NB4 (cell line): ENCODE results near the gene GAB2.

Source experiments
- DNase-seq: peaks from one replicate; pipeline ENCODE4 v3.0.0; 2010; ENCODE audit warnings: low read depth
- H3K4me3 ChIP-seq: one replicate; pipeline ENCODE4 v1.5.1; 2011; ENCODE audit warnings: mild to moderate bottlenecking, low read depth, low read length, moderate library complexity
- CTCF ChIP-seq: IDR thresholded peaks from one replicate; pipeline ENCODE4 v1.5.1; 2012; ENCODE audit warnings: low read depth, low read length
- MAX ChIP-seq: IDR thresholded peaks from 2 replicates; pipeline ENCODE4 v1.6.1; 2011; ENCODE audit warnings: low read depth, low read length
- MYC ChIP-seq: IDR thresholded peaks from 2 replicates; pipeline ENCODE4 v1.6.1; 2011; ENCODE audit warnings: low read depth, low read length
- POLR2A ChIP-seq: IDR thresholded peaks from 2 replicates; pipeline ENCODE4 v1.6.1; 2011; ENCODE audit warnings: mild to moderate bottlenecking; ENCODE audit not compliant: insufficient read length; ENCODE audit errors: extremely low read depth

GAB2 gene

DNA sequence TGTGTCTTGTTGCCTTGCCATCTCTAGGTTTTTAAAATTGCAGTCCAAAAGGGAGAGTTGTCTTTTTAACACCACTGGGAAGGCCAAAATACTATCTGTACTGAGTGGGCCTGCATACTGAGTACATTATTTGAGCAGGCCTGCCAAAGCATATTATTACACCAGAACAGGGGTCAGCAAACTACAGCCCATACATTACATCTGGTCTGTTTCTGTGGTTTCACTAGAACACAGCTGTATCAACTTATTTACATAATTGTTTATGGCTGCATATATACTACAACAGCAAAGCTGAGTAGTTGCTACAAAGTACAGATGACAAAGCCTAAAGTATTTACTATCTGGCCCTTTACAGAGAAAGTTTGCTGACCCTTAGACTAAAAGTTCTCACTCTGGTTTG lies 154.9 kb downstream of the GAB2 start:
- no peak overlapping the region for H3K4me3 ChIP-seq
- no peak for DNase-seq
- TF ChIP-seq MYC (no peak), POLR2A (no peak), MAX (no peak), CTCF (no peak)

DNA sequence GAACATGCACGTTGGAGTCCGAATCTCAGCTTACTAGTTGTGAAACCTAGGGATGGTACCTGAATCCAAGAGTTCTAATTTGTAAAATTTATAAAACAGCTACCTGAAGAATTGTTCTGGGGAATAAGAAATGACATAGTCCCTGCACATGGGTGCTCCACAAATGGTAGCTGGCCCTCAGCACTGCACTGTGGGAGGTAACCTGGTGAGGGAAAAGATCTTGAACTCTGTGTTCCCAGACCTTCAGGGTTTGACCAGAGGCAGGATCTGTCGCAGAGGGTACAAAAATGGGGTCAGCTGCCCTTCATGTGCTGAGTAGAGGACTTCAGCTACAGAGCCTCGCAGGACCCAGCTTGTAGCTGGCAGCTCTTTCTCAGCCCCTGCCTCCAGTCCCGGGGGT lies 155.4 kb downstream of the GAB2 start:
- TF ChIP-seq MYC, result no peak
- TF ChIP-seq POLR2A, result no peak
- TF ChIP-seq MAX, result no peak
- no peak for TF ChIP-seq CTCF
- no peak overlapping the region for H3K4me3 ChIP-seq
- DNase-seq, result no peak

GRCh38 chr11:78261828-78262227 lies 155.8 kb downstream of the GAB2 start:
- H3K4me3 ChIP-seq, result no peak overlapping the region
- no peak for DNase-seq
- TF ChIP-seq MYC (no peak), MAX (no peak), CTCF (no peak), POLR2A (no peak)

GRCh38 chr11:78261367-78261766 lies 156.3 kb downstream of the GAB2 start:
- no peak for DNase-seq
- TF ChIP-seq MYC (no peak), MAX (no peak), CTCF (no peak), POLR2A (no peak)
- no peak overlapping the region for H3K4me3 ChIP-seq

GRCh38 chr11:78259777-78260487 lies 157.7 kb downstream of the GAB2 start:
- DNase-seq, result no peak
- TF ChIP-seq CTCF, result no peak
- no peak for TF ChIP-seq MAX
- TF ChIP-seq POLR2A, result no peak
- no peak for TF ChIP-seq MYC
- no peak overlapping the region for H3K4me3 ChIP-seq

- no peak overlapping the region for H3K4me3 ChIP-seq
- DNase-seq, result no peak
- TF ChIP-seq CTCF (no peak), MAX (no peak), MYC (no peak), POLR2A (no peak)
Observed at GRCh38 chr11:78257654-78258053, 160.0 kb downstream of the GAB2 start.
